GM21576 (cell line): ENCODE measurements around the gene RBMS3.
"Not testable (repeated sequence)": the region's sequence is repeated elsewhere in the genome, so short reads cannot be mapped to it uniquely, and the experiment has no call there.

ENCODE experiments used
- ATAC-seq: cut with Tn5 transposase; IDR thresholded peaks from one replicate; pipeline ENCODE4 v1.9.1; 2021; ENCODE audit warnings: mild to moderate bottlenecking, moderate library complexity; ENCODE audit not compliant: unreplicated experiment

The RBMS3 gene

DNA sequence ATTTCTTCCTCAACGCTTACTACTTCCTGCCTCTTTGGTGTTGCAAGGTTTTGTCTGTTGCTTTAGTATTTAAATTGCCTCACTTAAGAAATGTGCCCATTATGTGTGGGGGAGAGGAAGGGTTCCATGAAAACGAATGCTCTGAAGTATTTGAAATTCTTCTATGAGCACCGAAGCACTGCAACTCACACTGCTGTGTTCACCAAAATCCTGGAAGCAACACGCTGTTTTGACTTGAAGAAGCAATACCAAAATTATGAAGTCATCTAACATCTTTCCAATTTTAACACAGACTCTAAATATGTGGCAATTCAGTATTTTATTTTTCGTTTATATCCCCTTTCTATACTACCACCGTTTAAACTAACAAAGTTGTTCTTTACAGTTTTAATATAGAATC lies 101.5 kb downstream of the RBMS3 start:
- no peak for ATAC-seq

DNA sequence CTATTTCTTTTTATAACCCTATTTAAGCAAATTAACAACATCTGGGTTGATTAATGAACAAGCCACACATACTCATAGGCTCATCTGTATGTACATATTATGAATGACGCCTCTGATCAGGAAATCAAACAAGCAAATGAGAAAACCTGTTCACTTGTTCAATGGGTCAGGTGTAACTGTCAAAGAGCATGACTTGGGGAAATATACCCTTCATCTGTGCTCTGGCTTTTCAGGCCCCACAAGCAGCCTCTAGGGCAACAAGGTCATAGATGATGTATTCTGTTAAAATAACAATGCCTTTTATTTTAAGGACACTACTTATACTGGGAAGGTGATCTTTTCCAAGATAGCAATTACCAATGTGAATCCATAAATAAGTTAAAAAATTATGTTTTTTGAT lies 102.0 kb downstream of the RBMS3 start:
- ATAC-seq, result no peak

DNA sequence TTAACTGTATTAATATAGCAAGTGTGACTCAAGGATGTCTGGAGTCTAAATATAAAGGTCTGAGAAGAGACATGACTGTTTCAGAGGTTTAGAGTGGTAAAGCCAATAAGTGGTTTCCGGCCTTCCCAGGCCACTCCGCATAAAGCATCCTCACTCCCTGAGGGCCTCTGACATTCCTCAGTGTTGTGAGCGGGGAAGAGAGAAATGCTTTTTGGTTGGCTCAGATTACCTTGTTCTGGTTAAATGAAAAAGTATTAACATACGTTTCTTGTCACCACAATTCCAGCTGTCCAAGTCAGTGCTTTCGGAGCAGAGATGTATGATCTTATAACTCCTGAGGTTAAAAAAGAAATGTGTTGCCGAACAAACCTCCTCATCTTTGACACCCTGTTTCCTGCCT lies 103.8 kb downstream of the RBMS3 start:
- no peak for ATAC-seq

GRCh38 chr3:29385046-29385830 lies 104.4 kb downstream of the RBMS3 start:
- no peak for ATAC-seq

GRCh38 chr3:29389362-29389761 lies 108.5 kb downstream of the RBMS3 start:
- ATAC-seq, result no peak

DNA sequence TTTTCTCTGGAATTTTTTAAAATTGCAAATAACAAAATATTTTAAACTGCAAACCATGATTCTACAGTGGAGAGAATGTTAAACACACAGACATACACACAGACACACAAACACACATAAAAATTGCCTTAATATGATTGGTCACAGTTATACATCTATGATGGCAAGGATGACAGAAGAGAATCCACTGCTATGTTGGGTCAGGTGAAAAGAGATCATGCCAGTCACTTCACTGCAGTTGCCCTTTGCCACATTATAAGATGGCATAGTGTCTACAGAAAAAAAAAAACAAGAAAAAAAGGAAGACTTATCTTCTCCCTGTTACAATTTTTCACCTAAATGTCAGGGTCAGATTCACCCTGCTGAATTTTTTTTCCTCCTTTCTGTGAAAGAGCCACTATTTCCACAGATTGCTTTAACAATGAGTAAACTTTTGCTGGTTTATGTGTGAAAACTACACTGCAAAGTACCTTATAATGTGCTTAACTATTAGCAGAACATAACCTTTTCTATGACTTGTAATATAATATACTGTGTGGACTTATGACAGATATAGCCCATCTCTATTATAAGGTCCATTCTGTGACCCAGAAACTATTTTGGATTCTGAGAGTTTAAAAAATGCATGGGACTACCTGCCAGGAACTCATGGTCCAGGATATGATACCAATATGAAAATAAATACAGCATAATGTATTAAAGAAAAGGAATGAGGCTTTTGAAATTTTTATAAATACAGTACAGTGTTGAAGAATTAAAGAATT lies 111.9 kb downstream of the RBMS3 start:
- ATAC-seq, result no peak

GRCh38 chr3:29393946-29394345 lies 113.1 kb downstream of the RBMS3 start:
- ATAC-seq, result not testable (repeated sequence)

DNA sequence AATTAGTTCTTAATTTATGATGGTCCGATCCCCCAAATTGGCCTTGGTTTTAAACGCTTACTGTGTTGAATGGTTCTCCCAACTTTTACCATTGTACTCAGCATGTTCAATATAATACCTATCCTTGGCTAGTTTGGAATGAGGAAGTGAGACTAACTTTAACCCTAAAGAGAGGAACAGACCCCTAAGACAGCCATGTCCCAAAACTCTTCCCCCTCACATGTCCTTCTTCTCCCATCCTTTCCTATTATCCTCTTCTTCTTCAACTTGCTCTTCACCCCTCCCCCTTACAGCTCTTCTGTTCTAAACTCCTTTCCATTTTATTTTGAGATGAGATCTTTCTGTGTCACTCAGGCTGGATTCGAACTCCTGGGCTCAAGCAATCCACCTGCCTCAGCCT lies 116.5 kb downstream of the RBMS3 start:
- no peak for ATAC-seq

GRCh38 chr3:29398787-29399186 lies 117.9 kb downstream of the RBMS3 start:
- no peak for ATAC-seq

- no peak for ATAC-seq
Observed at GRCh38 chr3:29406291-29406832, 125.5 kb downstream of the RBMS3 start.

- ATAC-seq, result no peak
Observed at GRCh38 chr3:29408676-29409075, 127.8 kb downstream of the RBMS3 start.

- no peak for ATAC-seq
Observed at GRCh38 chr3:29409409-29409808, 128.5 kb downstream of the RBMS3 start.

GRCh38 chr3:29410220-29410619 lies 129.3 kb downstream of the RBMS3 start:
- no peak for ATAC-seq

DNA sequence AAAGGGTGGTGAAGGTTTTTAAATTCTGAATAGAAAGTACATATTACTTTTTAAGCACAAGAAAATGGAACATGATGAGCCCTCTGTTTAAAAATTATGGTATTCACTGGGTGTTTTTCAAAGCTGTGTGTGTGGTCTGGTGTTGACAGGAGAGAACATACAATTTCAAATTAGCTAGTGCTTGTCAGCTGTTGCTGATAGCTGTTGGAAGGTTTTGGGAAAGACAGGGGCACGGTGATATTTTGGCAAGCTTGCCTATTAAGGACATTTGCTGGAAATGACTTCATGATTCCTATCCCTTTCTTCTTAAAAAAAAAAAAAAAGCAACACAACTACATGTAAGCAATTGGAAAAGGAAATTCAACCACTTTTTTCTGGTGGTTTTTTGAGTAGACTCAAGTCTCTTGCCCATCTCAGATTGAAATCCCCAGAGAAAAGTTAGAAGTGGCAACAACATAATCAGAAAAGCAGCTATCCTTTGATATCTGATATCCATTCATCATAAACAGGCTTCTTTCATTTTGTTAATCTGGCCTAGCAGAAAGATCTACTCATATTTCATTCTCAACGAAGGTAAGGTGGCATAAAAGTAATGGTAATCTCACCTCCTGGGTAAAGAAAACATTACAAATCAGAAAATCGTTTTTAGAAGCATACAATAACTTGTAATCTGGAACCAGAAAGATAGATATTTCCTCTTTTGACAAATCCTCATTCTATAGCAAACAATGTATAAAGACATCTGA lies 130.0 kb downstream of the RBMS3 start:
- ATAC-seq, result no peak

DNA sequence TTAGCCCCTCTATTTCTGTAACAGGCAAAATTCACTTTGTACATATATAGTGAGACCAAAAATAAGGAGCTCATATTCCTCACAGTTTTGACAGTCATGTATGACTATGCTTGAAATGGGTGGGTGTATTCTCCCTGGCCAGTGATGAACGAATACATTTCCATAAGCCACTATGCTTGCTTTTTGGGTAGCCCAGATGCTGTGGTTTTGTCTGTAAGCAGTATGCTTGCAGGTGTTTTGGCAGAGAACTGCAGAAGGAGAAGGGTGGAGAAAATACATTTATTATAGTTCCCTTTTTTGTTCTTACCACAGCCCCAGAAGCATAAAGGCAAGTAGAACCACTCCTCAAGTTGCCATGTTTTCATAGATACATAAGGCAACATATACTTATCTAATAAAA lies 131.2 kb downstream of the RBMS3 start:
- no peak for ATAC-seq

DNA sequence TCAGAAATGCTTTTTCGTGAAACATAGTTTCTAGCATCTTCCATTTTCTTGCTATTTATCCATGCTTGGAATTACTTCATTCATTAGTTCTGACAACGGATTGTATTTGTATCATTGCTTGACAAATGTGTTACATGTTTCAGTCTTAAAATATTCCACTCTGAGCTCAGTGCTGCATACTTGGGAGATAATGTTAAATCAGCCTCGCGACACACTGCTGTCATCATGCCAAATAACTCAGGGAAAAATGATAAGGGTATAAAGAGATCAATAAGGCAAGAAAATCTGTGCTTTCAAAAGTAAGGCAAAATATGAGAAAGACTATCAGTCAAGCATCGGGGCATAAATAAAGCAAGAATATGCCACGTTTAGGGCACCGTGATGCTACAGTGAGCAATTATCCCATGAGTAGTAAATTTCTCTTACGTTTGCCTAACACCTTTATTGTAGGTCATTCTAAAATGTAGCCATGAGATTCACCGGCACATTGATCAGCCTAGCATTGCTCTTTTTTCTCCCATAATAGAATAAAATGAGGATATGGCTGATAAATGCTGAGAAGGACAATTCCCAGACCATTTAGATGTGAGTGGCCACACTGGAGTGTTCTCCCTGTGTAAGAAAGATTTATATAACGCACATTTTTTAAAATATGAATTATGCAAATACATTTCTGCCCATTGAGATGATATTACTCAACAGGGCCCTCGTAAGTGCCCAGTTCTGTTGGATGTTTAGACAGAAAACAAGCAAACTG lies 133.8 kb downstream of the RBMS3 start:
- no peak for ATAC-seq

GRCh38 chr3:29415482-29416223 lies 134.8 kb downstream of the RBMS3 start:
- ATAC-seq, result no peak

DNA sequence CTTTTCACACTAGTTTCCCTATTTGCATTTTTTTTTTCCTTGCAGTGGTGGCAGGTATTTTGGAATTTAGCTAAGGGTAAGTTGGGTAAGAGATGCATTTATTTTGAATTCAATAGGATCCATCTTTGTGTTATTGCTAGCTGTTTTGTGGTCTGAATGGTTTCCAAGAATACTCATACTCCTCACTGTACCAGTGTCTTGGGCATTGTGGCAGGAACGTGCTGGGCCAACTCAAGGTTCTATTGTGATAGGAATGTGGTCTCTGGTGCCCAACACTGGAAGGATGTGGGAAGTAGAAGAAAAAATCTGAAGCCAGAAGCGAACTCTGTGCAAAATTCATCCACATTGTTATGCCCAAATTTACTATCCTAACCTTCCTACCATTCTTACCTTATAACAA lies 135.6 kb downstream of the RBMS3 start:
- ATAC-seq, result no peak

DNA sequence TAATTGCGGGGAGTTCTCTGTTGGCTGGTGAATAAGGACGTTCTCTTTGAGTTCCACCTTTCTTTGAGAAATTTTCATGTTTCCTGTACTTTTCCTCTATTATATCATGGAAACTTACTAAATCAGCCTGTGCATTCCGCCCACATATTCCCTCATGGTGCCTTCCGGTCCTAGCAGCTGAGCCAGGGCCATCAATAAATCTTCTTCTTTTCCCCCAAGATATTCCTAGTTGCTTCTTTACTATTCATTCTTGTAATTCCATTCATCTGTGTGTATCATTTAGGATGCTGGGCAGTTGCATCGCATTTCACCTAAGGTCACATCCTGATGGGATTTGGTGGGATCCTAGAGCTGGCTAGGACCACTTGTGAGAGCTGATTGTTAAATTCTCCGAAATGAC lies 139.2 kb downstream of the RBMS3 start:
- ATAC-seq, result no peak
